Neural progenitor cell (in vitro differentiated cells): ENCODE results near the gene CERT1. TPM values are rescaled to one million over a fixed set of nuclear protein-coding genes. Genes with fewer than 3 reads are reported as not detected.

ENCODE experiments used
- DNase-seq: peaks from one replicate; pipeline ENCODE4 v3.0.0-alpha.2; 2016; ENCODE audit warnings: low spot score
- H2AFZ ChIP-seq: fragments of 200-600 bp; sonication (generic); replicated peaks from 2 replicates; pipeline ENCODE4 v1.6.1; 2016; ENCODE audit warnings: antibody characterized with exemption
- H3F3A ChIP-seq: fragments of 200-600 bp; sonication (generic); 2 replicates; pipeline ENCODE4 v1.6.1; 2016; ENCODE audit warnings: antibody characterized with exemption, low read depth
- H3K27ac ChIP-seq: fragments of 200-600 bp; sonication (generic); 2 replicates; pipeline ENCODE4 v1.5.1; 2016; ENCODE audit warnings: mild to moderate bottlenecking
- H3K27me3 ChIP-seq: fragments of 200-600 bp; sonication (generic); 2 replicates; pipeline ENCODE4 v1.6.1; 2016; ENCODE audit warnings: mild to moderate bottlenecking, moderate library complexity
- H3K36me3 ChIP-seq: fragments of 200-600 bp; sonication (generic); 2 replicates; pipeline ENCODE4 v1.5.1; 2016
- H3K4me1 ChIP-seq: fragments of 200-600 bp; sonication (generic); 2 replicates; pipeline ENCODE4 v1.6.1; 2016; ENCODE audit warnings: mixed run types
- H3K4me2 ChIP-seq: fragments of 200-600 bp; sonication (generic); 2 replicates; pipeline ENCODE4 v1.6.1; 2016
- H3K4me3 ChIP-seq: fragments of 200-600 bp; sonication (generic); 2 replicates; pipeline ENCODE4 v1.5.1; 2016
- H3K79me2 ChIP-seq: fragments of 200-600 bp; sonication (generic); 2 replicates; pipeline ENCODE4 v1.6.1; 2016; ENCODE audit warnings: low read depth
- H3K9ac ChIP-seq: fragments of 200-600 bp; sonication (generic); 2 replicates; pipeline ENCODE4 v1.6.1; 2016
- H3K9me3 ChIP-seq: fragments of 200-600 bp; sonication (generic); 2 replicates; pipeline ENCODE4 v1.5.1; 2016; ENCODE audit warnings: low read depth
- H4K20me1 ChIP-seq: fragments of 200-600 bp; sonication (generic); 2 replicates; pipeline ENCODE4 v1.6.1; 2016; ENCODE audit warnings: low read depth
- H3K27ac Mint-ChIP-seq: 3 replicates; pipeline ENCODE4 v1.8.0; 2021; ENCODE audit warnings: mixed read lengths
- H3K27me3 Mint-ChIP-seq: 2 replicates; pipeline ENCODE4 v1.8.0; 2022; ENCODE audit warnings: low read depth, mild to moderate bottlenecking, inconsistent platforms, moderate library complexity, mixed read lengths; ENCODE audit not compliant: insufficient read depth
- H3K36me3 Mint-ChIP-seq: 3 replicates; pipeline ENCODE4 v1.8.0; 2021; ENCODE audit warnings: mixed read lengths
- H3K4me1 Mint-ChIP-seq: 3 replicates; pipeline ENCODE4 v1.8.0; 2021; ENCODE audit warnings: mixed read lengths
- H3K4me3 Mint-ChIP-seq: 3 replicates; pipeline ENCODE4 v1.8.0; 2021; ENCODE audit warnings: mild to moderate bottlenecking, moderate library complexity, mixed read lengths
- H3K9me3 Mint-ChIP-seq: 3 replicates; pipeline ENCODE4 v1.8.0; 2020; ENCODE audit warnings: mixed read lengths
- EZH2 ChIP-seq: fragments of 200-600 bp; sonication (generic); IDR thresholded peaks from 2 replicates; pipeline ENCODE4 v1.6.1; 2017; ENCODE audit warnings: antibody characterized with exemption, mild to moderate bottlenecking, moderate library complexity
- EZH2phosphoT487 ChIP-seq: fragments of 200-600 bp; sonication (generic); IDR thresholded peaks from 2 replicates; pipeline ENCODE4 v1.6.1; 2017; ENCODE audit warnings: antibody characterized with exemption
- total RNA-seq: library from RNA; depleted of rRNA; stranded (reverse); fragments of >200 nt; gene quantifications from 2 replicates; pipeline ENCODE4 v1.2.3, GENCODE V29; 2015; ENCODE audit warnings: low replicate concordance
- TF ChIP-seq, protein P1 (sequence below): fragments of 200-600 bp; sonication (generic); IDR thresholded peaks from 2 replicates; pipeline ENCODE4 v1.5.1; 2017; ENCODE audit warnings: antibody characterized with exemption, mild to moderate bottlenecking

CERT1 gene
- total RNA-seq, 1 donor from 2014 or later, result 50.4 TPM

- peak overlapping the region; percentile 94 for H3K4me2 ChIP-seq
- H3K9me3 ChIP-seq, result no peaks in the 10 kb centered on the region
- peaks cover 54% of the 10 kb centered on the region for H3K79me2 ChIP-seq
- H3K4me1 ChIP-seq, result peaks cover 33% of the 10 kb centered on the region
- TF ChIP-seq EZH2phosphoT487, result no peak
- TF ChIP-seq EZH2, result no peak
- TF ChIP-seq, protein P1, sequence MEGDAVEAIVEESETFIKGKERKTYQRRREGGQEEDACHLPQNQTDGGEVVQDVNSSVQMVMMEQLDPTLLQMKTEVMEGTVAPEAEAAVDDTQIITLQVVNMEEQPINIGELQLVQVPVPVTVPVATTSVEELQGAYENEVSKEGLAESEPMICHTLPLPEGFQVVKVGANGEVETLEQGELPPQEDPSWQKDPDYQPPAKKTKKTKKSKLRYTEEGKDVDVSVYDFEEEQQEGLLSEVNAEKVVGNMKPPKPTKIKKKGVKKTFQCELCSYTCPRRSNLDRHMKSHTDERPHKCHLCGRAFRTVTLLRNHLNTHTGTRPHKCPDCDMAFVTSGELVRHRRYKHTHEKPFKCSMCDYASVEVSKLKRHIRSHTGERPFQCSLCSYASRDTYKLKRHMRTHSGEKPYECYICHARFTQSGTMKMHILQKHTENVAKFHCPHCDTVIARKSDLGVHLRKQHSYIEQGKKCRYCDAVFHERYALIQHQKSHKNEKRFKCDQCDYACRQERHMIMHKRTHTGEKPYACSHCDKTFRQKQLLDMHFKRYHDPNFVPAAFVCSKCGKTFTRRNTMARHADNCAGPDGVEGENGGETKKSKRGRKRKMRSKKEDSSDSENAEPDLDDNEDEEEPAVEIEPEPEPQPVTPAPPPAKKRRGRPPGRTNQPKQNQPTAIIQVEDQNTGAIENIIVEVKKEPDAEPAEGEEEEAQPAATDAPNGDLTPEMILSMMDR, result no peak
- Mint-ChIP-seq H3K9me3 (peaks cover 6% of the 10 kb centered on the region), H3K27ac (no peak overlapping the region), H3K4me3 (no peak overlapping the region), H3K27me3 (peaks cover 4% of the 10 kb centered on the region), H3K4me1 (peaks cover 29% of the 10 kb centered on the region), H3K36me3 (peaks cover 22% of the 10 kb centered on the region)
- no peak for DNase-seq
- peak overlapping the region; percentile 93 for H3K27ac ChIP-seq
- H3K36me3 ChIP-seq, result no peaks in the 10 kb centered on the region
- H3F3A ChIP-seq, result peaks cover 13% of the 10 kb centered on the region
- H3K4me3 ChIP-seq, result peak overlapping the region; percentile 84
- H3K9ac ChIP-seq, result peak overlapping the region; percentile 80
- H3K27me3 ChIP-seq, result no peaks in the 10 kb centered on the region
- peaks cover 51% of the 10 kb centered on the region for H4K20me1 ChIP-seq
- H2AFZ ChIP-seq, result no peak overlapping the region
These were observed 173.9 kb downstream of the CERT1 start for GRCh38 chr5:75337366-75338021.

GRCh38 chr5:75336615-75337336 is 174.7 kb downstream of the CERT1 start, which contains the start of gene HMGCR:
Gene HMGCR, plus strand, starts transcription at chr5:75337220. Its CDS starts 5,386 bp downstream, at chr5:75342606.
- peak within 1 kb of the TSS; percentile 18 for H2AFZ ChIP-seq
- H4K20me1 ChIP-seq, result peaks cover 43% of the 10 kb centered on the region
- DNase-seq, result peak; percentile 99
- H3K9me3 Mint-ChIP-seq, result peaks cover 6% of the 10 kb centered on the region
- no peak within 1 kb of the TSS for H3K4me3 Mint-ChIP-seq
- peaks cover 13% of the 10 kb centered on the region for H3F3A ChIP-seq
- H3K27ac ChIP-seq, result peak within 1 kb of the TSS; percentile 93
- peak within 1 kb of the TSS; percentile 84 for H3K4me3 ChIP-seq
- H3K27me3 Mint-ChIP-seq, result peaks cover 4% of the 10 kb centered on the region
- H3K4me1 Mint-ChIP-seq, result peaks cover 23% of the 10 kb centered on the region
- peaks cover 47% of the 10 kb centered on the region for H3K79me2 ChIP-seq
- no peaks in the 10 kb centered on the region for H3K27me3 ChIP-seq
- H3K36me3 Mint-ChIP-seq, result peaks cover 21% of the 10 kb centered on the region
- no peaks in the 10 kb centered on the region for H3K36me3 ChIP-seq
- peak within 1 kb of the TSS; percentile 80 for H3K9ac ChIP-seq
- H3K27ac Mint-ChIP-seq, result no peak within 1 kb of the TSS
- H3K4me1 ChIP-seq, result peaks cover 29% of the 10 kb centered on the region
- H3K4me2 ChIP-seq, result peak within 1 kb of the TSS; percentile 94
- H3K9me3 ChIP-seq, result no peaks in the 10 kb centered on the region
- TF ChIP-seq EZH2 (no peak), EZH2phosphoT487 (no peak)
- TF ChIP-seq, protein P1, result peak; percentile 35

GRCh38 chr5:75335952-75336614 is 175.3 kb downstream of the CERT1 start:
- Histone ChIP-seq H3K9ac (peak overlapping the region; percentile 36), H3K9me3 (no peaks in the 10 kb centered on the region), H3F3A (peaks cover 13% of the 10 kb centered on the region), H3K36me3 (no peaks in the 10 kb centered on the region), H3K4me2 (peak overlapping the region; percentile 84), H3K27ac (peak overlapping the region; percentile 90), H4K20me1 (peaks cover 37% of the 10 kb centered on the region), H3K27me3 (no peaks in the 10 kb centered on the region), H3K4me1 (peaks cover 23% of the 10 kb centered on the region), H3K4me3 (peak overlapping the region; percentile 58), H3K79me2 (peaks cover 40% of the 10 kb centered on the region), H2AFZ (peak overlapping the region; percentile 18)
- Mint-ChIP-seq H3K27me3 (peaks cover 4% of the 10 kb centered on the region), H3K36me3 (peaks cover 21% of the 10 kb centered on the region), H3K4me1 (peaks cover 18% of the 10 kb centered on the region), H3K27ac (no peak overlapping the region), H3K4me3 (no peak overlapping the region), H3K9me3 (peaks cover 6% of the 10 kb centered on the region)
- TF ChIP-seq EZH2, result no peak
- TF ChIP-seq, protein P1, result peak; percentile 25
- DNase-seq, result no peak
